Right lobe of liver (tissue), 6 donors: Measurements from ENCODE around the gene VAV2. TPM values are rescaled to one million over a fixed set of nuclear protein-coding genes. Genes with fewer than 3 reads are reported as not detected.
"Not testable (repeated sequence)": the region's sequence is repeated elsewhere in the genome, so short reads cannot be mapped to it uniquely, and the experiment has no call there.

Experiments used
- ATAC-seq, 4 donors: fragments of 200-7000 bp; cut with Tn5 transposase; one replicate each; pipeline ENCODE4 v1.9.1; 2020; ENCODE audit warnings: mild to moderate bottlenecking in 4 of 4, moderate library complexity in 4 of 4
- DNase-seq, 3 donors: peaks; one replicate each; pipeline ENCODE4 v3.0.0-alpha.2; 2020
- H3K27ac ChIP-seq, 3 donors: fragments of 200-600 bp; one replicate each; pipeline ENCODE4 v1.8.0; 2022
- H3K27me3 ChIP-seq, 2 donors: fragments of 200-600 bp; one replicate each; pipeline ENCODE4 v1.8.0; 2022
- H3K36me3 ChIP-seq, 4 donors: fragments of 200-600 bp; sonication (generic) in 1 of 4; one replicate each; pipeline versions ENCODE4 v1.5.1 to v1.8.0; 2017 to 2022; ENCODE audit warnings: control low read depth in 1 of 4
- H3K4me1 ChIP-seq, 4 donors: fragments of 200-600 bp; sonication (generic) in 1 of 4; one replicate each; pipeline versions ENCODE4 v1.5.1 to v1.8.0; 2017 to 2022; ENCODE audit warnings: control low read depth in 1 of 4
- H3K4me3 ChIP-seq, 3 donors: fragments of 200-600 bp; one replicate each; pipeline ENCODE4 v1.8.0; 2022
- H3K9me3 ChIP-seq, 4 donors: fragments of 200-600 bp; sonication (generic) in 1 of 4; one replicate each; pipeline versions ENCODE4 v1.5.1 to v1.8.0; 2017 to 2022; ENCODE audit warnings: control low read depth in 1 of 4
- POLR2A ChIP-seq: fragments of 450-650 bp; IDR thresholded peaks from one replicate; pipeline ENCODE4 v1.6.1; 2017; ENCODE audit warnings: antibody characterized with exemption, mild to moderate bottlenecking
- WGBS: methylation state at CpG from one replicate; pipeline ENCODE4 v1.1.6; 2018; ENCODE audit warnings: low coverage, low lambda C conversion rate; ENCODE audit not compliant: insufficient coverage; ENCODE audit errors: missing lambda C conversion rate; 5-methylcytosine and 5-hydroxymethylcytosine counted together
- intact Hi-C, 2 donors: fragments of 100-400 bp; cut with DNase I; formaldehyde crosslinking; loops; one replicate each; pipeline versions ENCODE4 v1.11.2 to v1.14.1; 2022
- total RNA-seq, 6 experiments: library from RNA; depleted of rRNA in 2 of 6; stranded (reverse); fragments of >200 nt in 2 of 6; fragmentation: NEBNext Ultra II Directional in 3 of 6; extraction: Animal tissue kit (Norgen Biotek cat#: 25700) in 3 of 6; gene quantifications; one replicate each; pipeline versions ENCODE4 v1.1.0 to v1.2.4, GENCODE V29; 2016 to 2023
- TF ChIP-seq, protein P1 (sequence below), 4 donors: fragments of 200-600 bp in 3 of 4; fragments of 450-650 bp in 1 of 4; IDR thresholded peaks; one replicate each; pipeline versions ENCODE4 v1.5.1 to v1.8.0; 2016 to 2022; ENCODE audit warnings: antibody characterized with exemption in 4 of 4, mild to moderate bottlenecking in 2 of 4
- donor health status: DM: no; HTN: yes; CAD: no.
- donor health status: DM: no; HTN: no; CAD: no.
- donor health status: DM: no; HTN: no; CAD: no.
- donor health status: DM: no; HTN: yes; CAD: no.
- donor health status: DM: no; HTN: yes; CAD: no.

VAV2 gene
- total RNA-seq, 6 experiments from 2014 or later: 30.1 to 44.3 (median 34.9) TPM

DNA sequence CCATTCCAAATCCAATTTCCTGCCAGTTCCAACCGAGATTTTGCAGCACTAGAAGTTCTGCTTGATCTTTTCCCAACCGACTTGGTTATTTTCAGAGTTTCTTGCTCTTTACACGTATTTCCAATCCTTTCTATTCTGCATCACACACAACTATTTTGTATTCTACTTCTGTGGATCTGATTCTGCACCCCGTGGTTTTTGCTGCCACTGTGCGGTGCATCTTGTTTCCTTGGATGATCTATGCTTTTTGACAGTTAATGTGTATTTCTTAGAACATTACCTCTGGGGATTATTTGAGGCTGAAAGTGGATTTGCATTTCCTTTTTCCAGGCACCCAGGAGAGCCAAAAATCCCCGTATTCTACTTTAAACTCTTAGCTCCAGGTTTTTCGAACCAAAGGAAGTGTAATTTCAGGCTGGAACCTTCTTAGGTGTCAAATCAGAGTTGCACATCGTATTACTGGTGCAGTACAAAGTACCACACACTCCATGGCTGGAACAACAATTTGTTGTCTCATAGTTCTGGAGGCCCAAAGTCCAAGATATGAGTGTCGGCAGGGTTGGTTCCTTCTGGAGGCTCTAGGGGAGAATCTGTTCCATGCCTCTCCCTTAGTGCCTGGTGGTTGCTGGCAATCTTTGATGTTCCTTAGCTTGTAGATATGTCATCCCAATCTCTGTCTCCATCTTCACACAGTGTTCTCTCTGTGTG lies 239.2 kb downstream of the VAV2 start:
- Histone ChIP-seq H3K4me1 (peaks cover 0 to 4% (median 0%) of the 10 kb centered on the region in 4 donors), H3K36me3 (no peaks in the 10 kb centered on the region), H3K27ac (no peak overlapping the region), H3K4me3 (no peak overlapping the region), H3K27me3 (no peaks in the 10 kb centered on the region), H3K9me3 (no peaks in the 10 kb centered on the region)
- WGBS: 69% methylated on average over 9 of the region's 9 CpGs
- DNase-seq (no peak), ATAC-seq (peak in 3 of 4 donors; percentile 16 to 57 (median 24))
- TF ChIP-seq, protein P1, sequence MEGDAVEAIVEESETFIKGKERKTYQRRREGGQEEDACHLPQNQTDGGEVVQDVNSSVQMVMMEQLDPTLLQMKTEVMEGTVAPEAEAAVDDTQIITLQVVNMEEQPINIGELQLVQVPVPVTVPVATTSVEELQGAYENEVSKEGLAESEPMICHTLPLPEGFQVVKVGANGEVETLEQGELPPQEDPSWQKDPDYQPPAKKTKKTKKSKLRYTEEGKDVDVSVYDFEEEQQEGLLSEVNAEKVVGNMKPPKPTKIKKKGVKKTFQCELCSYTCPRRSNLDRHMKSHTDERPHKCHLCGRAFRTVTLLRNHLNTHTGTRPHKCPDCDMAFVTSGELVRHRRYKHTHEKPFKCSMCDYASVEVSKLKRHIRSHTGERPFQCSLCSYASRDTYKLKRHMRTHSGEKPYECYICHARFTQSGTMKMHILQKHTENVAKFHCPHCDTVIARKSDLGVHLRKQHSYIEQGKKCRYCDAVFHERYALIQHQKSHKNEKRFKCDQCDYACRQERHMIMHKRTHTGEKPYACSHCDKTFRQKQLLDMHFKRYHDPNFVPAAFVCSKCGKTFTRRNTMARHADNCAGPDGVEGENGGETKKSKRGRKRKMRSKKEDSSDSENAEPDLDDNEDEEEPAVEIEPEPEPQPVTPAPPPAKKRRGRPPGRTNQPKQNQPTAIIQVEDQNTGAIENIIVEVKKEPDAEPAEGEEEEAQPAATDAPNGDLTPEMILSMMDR (IDR thresholded peaks at IDR 0.05): no peak
- no peak for TF ChIP-seq POLR2A
- intact Hi-C loops: no loop called here

DNA sequence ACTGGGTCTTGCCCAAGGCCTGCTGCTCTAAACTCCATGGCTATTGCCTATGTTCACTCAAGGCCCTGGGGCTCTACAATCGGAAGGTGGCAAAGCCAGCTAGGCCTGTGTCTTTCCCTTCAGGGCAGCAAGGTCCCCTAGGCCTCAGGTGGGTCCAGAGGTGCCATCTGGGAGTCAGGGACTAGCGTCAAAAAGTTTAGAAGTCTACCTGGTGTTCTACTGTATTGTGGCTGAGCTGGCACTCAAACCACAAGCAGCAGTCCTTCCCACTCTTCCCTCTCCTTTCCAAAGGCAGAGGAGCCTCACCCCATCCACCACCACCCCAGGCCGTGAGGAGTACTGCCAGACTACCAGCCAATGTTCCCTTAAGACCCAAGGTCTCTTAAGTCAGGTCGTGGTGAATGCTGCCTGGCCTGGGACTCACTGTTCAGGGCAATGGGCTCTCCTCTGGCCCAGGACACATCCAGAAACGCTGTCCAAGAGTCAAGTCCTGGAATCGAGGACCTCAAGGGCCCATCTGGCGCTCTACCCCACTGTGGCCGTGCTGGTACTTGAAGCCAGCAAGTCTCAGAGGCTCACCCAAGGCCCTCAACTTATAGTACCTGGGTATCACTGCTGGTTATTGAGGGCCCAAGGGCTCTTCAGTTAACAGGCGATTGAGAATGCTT lies 241.0 kb downstream of the VAV2 start:
- H3K4me1 ChIP-seq: peaks cover 0 to 8% (median 1%) of the 10 kb centered on the region in 4 donors
- no peaks in the 10 kb centered on the region for H3K27me3 ChIP-seq
- 80% methylated on average over 2 of the region's 9 CpGs for WGBS
- DNase-seq (peak in 1 of 3 donors; percentile 28), ATAC-seq (no peak)
- H3K9me3 ChIP-seq: no peaks in the 10 kb centered on the region
- H3K4me3 ChIP-seq: no peak overlapping the region
- H3K36me3 ChIP-seq: no peaks in the 10 kb centered on the region
- intact Hi-C loops: no loop called here
- H3K27ac ChIP-seq: no peak overlapping the region
- no peak for TF ChIP-seq POLR2A
- TF ChIP-seq, protein P1 (IDR thresholded peaks at IDR 0.05): no peak

DNA sequence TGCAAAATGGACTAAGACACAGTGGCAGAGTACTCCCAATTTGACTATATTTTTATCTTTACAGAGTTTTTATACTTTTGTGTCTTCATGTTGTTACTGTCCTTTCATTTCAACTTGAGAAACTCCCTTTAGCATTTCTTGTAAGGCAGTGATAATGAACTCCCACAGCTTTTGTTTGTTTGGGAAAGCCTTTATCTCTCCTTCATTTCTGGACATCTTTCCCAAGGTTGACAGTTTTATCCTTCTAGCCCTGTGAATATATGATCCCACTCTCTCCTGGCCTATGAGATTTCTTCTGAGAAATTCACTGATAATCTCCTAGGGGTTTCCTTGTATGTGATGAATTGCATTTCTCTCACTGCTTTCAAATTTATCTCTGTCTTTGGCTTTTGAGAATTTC lies 244.8 kb downstream of the VAV2 start:
- TF ChIP-seq, protein P1 (IDR thresholded peaks at IDR 0.05): no peak
- TF ChIP-seq POLR2A: no peak
- DNase-seq (no peak), ATAC-seq (no peak)
- H3K36me3 ChIP-seq: no peaks in the 10 kb centered on the region
- H3K4me3 ChIP-seq: no peak overlapping the region
- H3K27me3 ChIP-seq: no peaks in the 10 kb centered on the region
- peak overlapping the region in 1 of 3 donors; percentile 6 for H3K27ac ChIP-seq
- intact Hi-C loops: no loop called here
- H3K9me3 ChIP-seq: no peaks in the 10 kb centered on the region
- H3K4me1 ChIP-seq: peaks cover 0 to 32% (median 5%) of the 10 kb centered on the region in 4 donors

- H3K4me3 ChIP-seq, ATAC-seq, H3K36me3 ChIP-seq, H3K9me3 ChIP-seq, H3K27me3 ChIP-seq, intact Hi-C loops: not testable (repeated sequence)
- WGBS: no CpG with 5 or more reads among the region's 31 CpGs
- Histone ChIP-seq H3K27ac (peak overlapping the region in 1 of 3 donors; percentile 37), H3K4me1 (peaks cover 0 to 55% (median 16%) of the 10 kb centered on the region in 4 donors)
- peak in 1 of 3 donors; percentile 29 for DNase-seq
These were observed 247.6 kb downstream of the VAV2 start for GRCh38 chr9:133744528-133744927.

DNA sequence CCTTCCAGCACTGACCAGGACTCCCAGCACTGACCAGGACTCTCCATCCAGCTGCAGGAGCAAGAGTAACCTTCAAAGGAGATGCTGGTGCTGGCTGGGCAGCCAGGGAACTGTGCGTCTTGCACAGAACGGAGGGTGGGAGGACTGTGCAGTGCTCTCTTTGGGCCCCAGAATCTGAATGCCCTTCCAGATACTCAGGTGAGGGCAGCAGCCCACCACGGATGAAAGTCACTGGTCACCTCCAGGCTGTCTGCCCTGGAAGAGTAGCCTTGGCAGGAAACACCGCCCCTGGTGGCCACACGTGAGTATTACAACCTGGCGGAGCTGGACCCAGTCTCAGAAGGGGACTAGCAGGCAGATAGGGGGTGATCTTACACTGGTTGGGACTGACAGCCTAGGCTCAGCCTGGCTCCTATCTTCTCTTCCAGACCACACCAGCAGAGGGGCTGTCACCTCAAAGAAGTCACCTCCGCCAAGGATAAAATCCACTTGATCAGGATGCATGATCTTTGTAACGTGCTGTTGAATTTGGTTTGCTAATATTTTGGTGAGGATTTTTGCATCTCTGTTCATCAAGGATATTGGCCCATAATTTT lies 249.2 kb downstream of the VAV2 start:
- intact Hi-C loops: no loop called here
- 25% methylated on average over 3 of the region's 8 CpGs for WGBS
- H3K4me1 ChIP-seq: peaks cover 0 to 61% (median 16%) of the 10 kb centered on the region in 4 donors
- H3K27me3 ChIP-seq: no peaks in the 10 kb centered on the region
- H3K4me3 ChIP-seq: no peak overlapping the region
- H3K36me3 ChIP-seq: no peaks in the 10 kb centered on the region
- no peaks in the 10 kb centered on the region for H3K9me3 ChIP-seq
- ATAC-seq: peak; percentile 26 to 44 (median 42)
- DNase-seq: peak; percentile 71 to 84 (median 83)
- peak overlapping the region in 2 of 3 donors; percentile 29 to 47 for H3K27ac ChIP-seq
- TF ChIP-seq, protein P1 (IDR thresholded peaks at IDR 0.05): peak; percentile 90 to 99 (median 98)
- TF ChIP-seq POLR2A: no peak
